Ascending aorta (tissue), 2 donors: ENCODE measurements around the gene MARK3. TPM values are rescaled to one million over a fixed set of nuclear protein-coding genes. Genes with fewer than 3 reads are reported as not detected.
A peak's percentile ranks its signal among the peaks of the same experiment; 100 is the strongest.

ENCODE experiments used
- DNase-seq, 2 donors: peaks; one replicate each; pipeline ENCODE4 v3.0.0-alpha.2; 2019; ENCODE audit warnings: low spot score in 2 of 2
- H3K27ac ChIP-seq, 2 donors: fragments of 200-600 bp; sonication (generic); one replicate each; pipeline ENCODE4 v1.5.1; 2016 to 2017; ENCODE audit warnings: mild to moderate bottlenecking in 1 of 2
- H3K27me3 ChIP-seq: fragments of 200-600 bp; sonication (generic); one replicate; pipeline ENCODE4 v1.5.1; 2017
- H3K36me3 ChIP-seq, 2 donors: fragments of 200-600 bp; sonication (generic); one replicate each; pipeline ENCODE4 v1.5.1; 2016
- H3K4me1 ChIP-seq, 2 donors: fragments of 200-600 bp; sonication (generic); one replicate each; pipeline ENCODE4 v1.5.1; 2016 to 2017; ENCODE audit warnings: mild to moderate bottlenecking in 1 of 2
- H3K4me3 ChIP-seq, 2 donors: fragments of 200-600 bp; sonication (generic); one replicate each; pipeline ENCODE4 v1.5.1; 2016 to 2017; ENCODE audit warnings: mild to moderate bottlenecking in 1 of 2
- H3K9me3 ChIP-seq, 2 donors: fragments of 200-600 bp; sonication (generic); one replicate each; pipeline ENCODE4 v1.5.1; 2016
- CTCF ChIP-seq, 3 experiments: fragments of 200-600 bp in 2 of 3; fragments of 450-650 bp in 1 of 3; sonication (generic) in 2 of 3; IDR thresholded peaks; one replicate each; pipeline ENCODE4 v1.5.1; 2016 to 2019; ENCODE audit warnings: antibody characterized with exemption in 3 of 3, mild to moderate bottlenecking in 1 of 3, moderate library complexity in 1 of 3
- intact Hi-C: fragments of 100-400 bp; cut with DNase I; formaldehyde crosslinking; loops from one replicate; pipeline ENCODE4 v1.15.1; 2023
- total RNA-seq: library from RNA; depleted of rRNA; stranded (reverse); fragments of >200 nt; gene quantifications from one replicate; pipeline ENCODE4 v1.1.0, GENCODE V29; 2016

The MARK3 gene
- total RNA-seq, 1 donor from 2014 or later, result 78.1 TPM

- Histone ChIP-seq H3K27ac (no peak overlapping the region), H3K36me3 (peaks cover 44 to 51% of the 10 kb centered on the region in 2 donors), H3K27me3 (no peaks in the 10 kb centered on the region), H3K9me3 (no peaks in the 10 kb centered on the region), H3K4me3 (no peak overlapping the region), H3K4me1 (peaks cover 3 to 5% of the 10 kb centered on the region in 2 donors)
- TF ChIP-seq CTCF (IDR thresholded peaks at IDR 0.05), result no peak
- intact Hi-C loops, result no loop called here
- DNase-seq, result peak in 1 of 2 donors; percentile 42
These were observed 117.7 kb downstream of the MARK3 start for GRCh38 chr14:103502877-103503276.

GRCh38 chr14:103503296-103503695 is 118.1 kb downstream of the MARK3 start:
- TF ChIP-seq CTCF (IDR thresholded peaks at IDR 0.05), result no peak
- peak in 1 of 2 donors; percentile 52 for DNase-seq
- Histone ChIP-seq H3K4me3 (no peak overlapping the region), H3K36me3 (peaks cover 48 to 55% of the 10 kb centered on the region in 2 donors), H3K9me3 (no peaks in the 10 kb centered on the region), H3K27ac (no peak overlapping the region), H3K4me1 (peaks cover 3 to 5% of the 10 kb centered on the region in 2 donors), H3K27me3 (no peaks in the 10 kb centered on the region)
- intact Hi-C loops, result no loop called here

GRCh38 chr14:103504991-103505565 is 119.9 kb downstream of the MARK3 start:
- no peaks in the 10 kb centered on the region for H3K27me3 ChIP-seq
- H3K9me3 ChIP-seq, result no peaks in the 10 kb centered on the region
- peak in 1 of 2 donors; percentile 50 for DNase-seq
- H3K27ac ChIP-seq, result no peak overlapping the region
- H3K36me3 ChIP-seq, result peaks cover 54 to 57% of the 10 kb centered on the region in 2 donors
- peaks cover 3 to 5% of the 10 kb centered on the region in 2 donors for H3K4me1 ChIP-seq
- no peak for TF ChIP-seq CTCF (IDR thresholded peaks at IDR 0.05)
- intact Hi-C loops, result no loop called here
- H3K4me3 ChIP-seq, result no peak overlapping the region

GRCh38 chr14:103507751-103508150 is 122.5 kb downstream of the MARK3 start:
- Histone ChIP-seq H3K36me3 (peaks cover 52 to 60% of the 10 kb centered on the region in 2 donors), H3K9me3 (no peaks in the 10 kb centered on the region), H3K27ac (no peak overlapping the region), H3K4me3 (no peak overlapping the region), H3K27me3 (no peaks in the 10 kb centered on the region), H3K4me1 (peaks cover 4 to 6% of the 10 kb centered on the region in 2 donors)
- no peak for DNase-seq
- intact Hi-C loops, result no loop called here
- no peak for TF ChIP-seq CTCF (IDR thresholded peaks at IDR 0.05)

- Histone ChIP-seq H3K27me3 (no peaks in the 10 kb centered on the region), H3K4me1 (peaks cover 8 to 14% of the 10 kb centered on the region in 2 donors), H3K27ac (no peak overlapping the region), H3K36me3 (peaks cover 42 to 50% of the 10 kb centered on the region in 2 donors), H3K4me3 (no peak overlapping the region), H3K9me3 (no peaks in the 10 kb centered on the region)
- no peak for DNase-seq
- TF ChIP-seq CTCF (IDR thresholded peaks at IDR 0.05), result no peak
- intact Hi-C loops, result no loop called here
These were observed 123.5 kb downstream of the MARK3 start for GRCh38 chr14:103508521-103509329.
